Activated T-cell treated with anti-CD3 and anti-CD28 coated beads for 24 hours (primary cell): ENCODE data around the gene LZTFL1.

Experiments used
- DNase-seq: peaks from one replicate; pipeline ENCODE4 v3.0.0-alpha.2; 2020; ENCODE audit warnings: low read depth

LZTFL1 gene

DNA sequence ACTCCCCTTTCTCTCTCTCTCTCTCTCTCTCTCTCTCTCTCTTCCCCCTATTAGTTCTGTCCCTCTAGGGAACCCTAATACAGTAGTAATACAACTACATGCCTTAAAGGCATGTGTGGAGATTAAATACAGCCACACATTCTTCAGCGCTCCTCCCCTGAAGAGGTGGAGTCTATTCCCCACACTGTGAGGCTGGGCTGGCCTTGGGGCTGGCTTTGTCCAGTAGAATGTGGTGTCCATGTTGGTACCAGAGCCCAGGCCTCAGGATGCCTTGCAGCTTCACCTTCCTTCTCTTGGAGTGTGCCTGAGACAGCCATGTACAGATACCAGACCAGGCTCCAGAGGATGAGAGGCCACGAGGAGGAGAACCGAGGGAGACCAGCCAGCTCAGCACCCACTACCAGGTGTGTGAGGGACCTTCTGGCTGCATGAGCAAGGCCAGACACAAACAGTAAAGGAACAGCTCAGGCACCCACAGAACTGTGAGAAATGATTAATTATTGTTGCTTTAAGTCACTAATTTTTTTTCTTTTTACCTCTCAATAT is 56.2 kb downstream of the LZTFL1 start:
- no peak for DNase-seq

DNA sequence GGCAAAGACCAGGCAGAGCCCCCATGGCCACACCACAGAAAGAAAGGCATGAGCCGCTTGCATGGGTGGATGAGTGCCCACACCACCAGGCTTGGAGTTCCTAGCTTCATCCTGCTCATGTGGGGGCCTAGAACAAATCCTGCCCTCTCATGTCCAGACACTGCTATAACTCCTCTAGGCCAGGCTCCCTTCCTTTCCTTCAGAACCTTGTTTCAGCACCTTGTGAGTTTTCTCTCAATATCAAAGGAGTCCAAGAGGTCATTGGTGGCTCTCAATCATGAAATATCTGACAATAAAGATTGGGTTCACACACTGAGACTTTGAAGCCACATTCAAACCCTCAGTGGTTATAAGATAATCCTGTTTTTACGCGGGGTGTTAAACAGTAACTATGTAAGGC is 58.3 kb downstream of the LZTFL1 start:
- DNase-seq, result no peak

DNA sequence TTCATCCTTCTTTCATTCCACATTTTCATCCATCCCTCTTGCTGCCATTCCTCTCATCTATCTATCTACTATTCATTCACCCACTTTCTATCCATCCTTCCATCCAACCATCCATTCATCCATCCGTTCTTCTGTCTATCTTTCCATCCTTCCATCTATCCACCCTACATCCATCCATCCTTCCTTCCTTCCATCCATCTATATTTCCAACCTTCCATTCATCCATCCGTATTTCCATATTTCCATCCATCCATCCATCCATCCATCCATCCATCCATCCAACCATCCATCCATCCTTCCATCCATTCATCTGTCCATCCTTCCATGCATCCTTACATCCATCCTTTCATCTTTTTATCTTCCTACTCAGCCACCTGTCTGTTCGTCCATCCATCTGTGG is 59.5 kb downstream of the LZTFL1 start:
- DNase-seq, result no peak

DNA sequence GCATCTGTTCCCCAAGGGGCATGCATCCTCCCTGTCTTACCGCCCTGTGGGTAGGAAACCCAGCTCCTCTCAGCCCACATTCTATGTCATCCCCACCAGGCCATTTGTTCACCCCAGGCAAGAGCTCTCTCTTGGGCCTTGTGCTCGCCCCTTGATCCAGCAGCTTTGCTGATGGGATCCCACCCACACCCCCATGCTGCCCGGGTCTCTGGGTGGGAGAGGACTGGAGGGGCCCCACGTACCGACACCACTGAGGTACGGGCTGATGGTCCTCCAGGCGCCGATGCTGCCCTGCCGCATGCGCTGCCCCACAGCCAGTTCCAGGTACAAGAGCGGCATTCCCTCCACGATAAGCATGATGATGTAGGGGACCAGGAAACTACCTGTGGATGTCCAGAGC is 60.1 kb downstream of the LZTFL1 start:
- no peak for DNase-seq

DNA sequence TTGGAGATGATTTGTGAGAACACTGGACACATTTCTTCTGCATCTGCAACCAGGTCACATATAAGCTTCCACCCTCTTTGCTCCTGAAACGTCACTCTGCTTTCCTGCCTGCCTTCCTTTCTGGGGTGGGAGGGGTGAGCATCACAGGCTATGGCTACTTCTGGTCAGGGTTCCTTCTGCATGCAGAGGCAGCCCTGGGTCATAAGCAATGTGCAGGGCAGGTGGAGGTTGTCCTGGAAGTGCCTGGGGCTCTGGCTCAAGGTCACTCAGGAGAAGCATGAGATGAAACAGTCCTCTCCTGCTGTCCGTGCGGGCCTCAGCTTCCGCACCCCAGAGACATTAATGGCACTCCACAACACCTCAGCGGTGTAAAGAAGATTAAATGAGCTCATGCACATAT is 60.6 kb downstream of the LZTFL1 start:
- DNase-seq, result no peak

DNA sequence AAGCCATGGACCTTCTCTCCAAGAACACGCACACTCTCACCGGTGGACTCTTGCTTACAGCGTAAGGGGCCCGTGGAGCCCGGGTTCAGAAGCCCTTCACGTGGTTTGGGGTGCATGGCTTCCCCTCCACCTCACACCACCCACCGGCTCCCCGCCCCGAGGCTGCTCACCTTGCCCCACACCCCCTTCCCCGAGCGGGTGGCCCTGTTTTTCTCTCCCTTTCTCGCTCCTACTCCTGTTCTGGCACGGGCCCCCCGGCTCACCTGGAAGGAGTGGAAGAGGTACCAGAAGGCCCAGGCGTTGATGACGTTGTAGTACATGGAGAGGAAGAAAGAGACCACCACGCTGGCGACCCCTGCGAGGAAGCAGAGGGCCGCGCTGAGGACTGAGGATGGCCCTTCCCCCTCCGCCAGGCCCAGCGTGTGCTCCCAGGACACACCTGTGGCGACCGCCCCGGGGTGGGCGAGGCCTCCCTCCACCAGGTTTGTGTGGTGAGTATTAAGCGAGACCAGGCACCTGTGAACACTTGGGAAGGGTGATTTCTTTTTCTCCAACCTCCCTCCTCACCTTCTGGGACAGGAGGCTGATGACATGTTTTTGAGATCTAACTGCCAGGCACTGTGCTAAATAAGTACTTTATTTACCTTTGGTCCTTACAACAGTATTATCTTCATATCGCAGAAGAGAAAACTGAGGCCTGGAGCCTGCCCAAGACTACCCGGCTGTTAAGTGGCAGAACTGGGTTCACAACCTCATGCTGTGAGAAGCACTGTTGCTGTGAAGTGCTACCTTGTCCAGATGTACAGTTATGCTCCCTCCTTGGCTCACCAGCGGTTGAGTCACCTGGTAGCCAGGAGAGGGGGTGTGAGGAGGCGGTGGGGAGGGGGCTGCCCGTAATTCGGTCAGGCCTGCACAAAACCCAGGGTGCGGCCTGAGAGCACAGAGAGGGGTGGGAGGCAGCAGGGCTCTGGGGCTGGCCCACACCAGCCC is 61.9 kb downstream of the LZTFL1 start:
- no peak for DNase-seq

DNA sequence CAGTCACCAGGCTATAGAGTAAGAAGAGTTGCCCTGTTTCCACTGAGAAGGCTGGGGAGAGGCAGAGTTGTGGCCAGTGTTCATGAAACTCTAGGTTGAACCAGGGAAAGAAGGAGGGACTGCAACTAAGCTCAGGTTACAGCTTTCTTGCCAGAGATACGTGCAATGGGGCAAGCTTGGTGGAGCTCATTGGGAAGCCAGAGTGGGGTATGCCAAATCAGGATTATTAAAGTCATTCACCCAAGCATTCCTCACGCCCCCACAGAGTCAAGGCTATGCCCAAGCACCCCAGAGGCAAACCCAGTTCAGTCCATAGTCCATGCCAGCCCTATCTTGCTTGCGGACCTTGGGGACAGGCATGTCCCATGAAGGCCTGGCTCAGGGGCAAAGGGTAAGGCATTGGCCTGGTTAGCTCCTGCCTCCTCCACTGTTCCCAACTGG is 63.1 kb downstream of the LZTFL1 start:
- DNase-seq, result no peak

DNA sequence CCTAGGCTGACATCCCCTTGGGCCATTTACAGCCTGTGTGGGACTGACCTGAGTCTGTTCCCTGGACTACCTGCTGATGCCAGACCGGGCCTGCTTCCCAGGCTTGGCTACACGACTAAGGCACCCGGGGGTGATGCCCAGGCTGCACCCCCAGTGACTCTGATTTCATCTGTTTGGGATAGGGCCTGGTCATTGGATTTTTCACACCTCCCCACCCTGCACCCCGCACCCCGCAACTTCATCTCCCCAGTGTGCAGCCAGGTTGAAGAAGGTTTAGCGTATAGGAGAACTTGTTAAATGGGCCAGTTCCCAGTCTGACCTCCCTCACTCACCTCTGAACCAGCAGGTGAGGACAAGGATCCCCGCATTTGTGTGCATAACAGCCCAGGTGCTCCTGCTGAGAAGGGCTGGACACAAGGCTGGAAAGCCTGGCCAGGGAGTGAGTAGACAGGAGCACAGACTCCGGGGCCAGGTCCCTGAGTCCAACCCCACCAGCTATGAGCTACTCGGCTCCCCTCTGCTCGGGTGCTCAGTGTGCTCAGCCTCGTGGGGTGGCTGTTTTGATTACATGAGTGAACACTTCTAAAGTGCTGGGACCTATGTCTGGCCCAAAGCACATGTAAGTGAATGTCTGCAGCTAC is 64.1 kb downstream of the LZTFL1 start:
- no peak for DNase-seq

DNA sequence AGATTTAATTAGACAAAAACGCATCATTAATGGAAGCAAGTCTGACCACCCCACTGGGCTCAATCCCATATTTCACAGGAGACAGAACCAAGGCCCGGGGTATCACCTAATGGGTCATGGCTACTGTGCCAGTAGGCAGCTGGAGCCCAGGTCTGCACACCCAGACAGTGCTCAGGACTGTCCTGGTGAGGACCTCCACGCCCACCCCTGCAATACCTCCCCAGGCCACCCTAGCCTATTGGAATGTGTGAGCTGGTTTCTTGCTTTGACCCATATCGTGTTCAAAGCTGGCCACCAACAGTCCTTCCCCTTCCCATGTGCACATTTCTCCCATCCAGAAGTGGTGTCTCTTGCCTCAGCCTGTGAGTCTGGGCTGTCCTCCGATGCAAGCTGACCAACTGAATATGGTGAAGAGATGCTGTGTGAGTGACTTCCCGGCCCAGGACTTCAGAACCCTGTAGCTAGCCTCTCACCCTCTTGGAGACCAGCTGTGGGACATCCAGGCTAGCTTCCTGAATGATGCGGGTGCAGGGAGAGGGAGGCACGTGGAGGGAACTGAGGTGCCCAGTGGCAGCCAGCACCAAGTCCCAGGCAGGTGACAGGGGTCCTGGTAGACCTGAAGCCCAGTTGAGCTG is 64.7 kb downstream of the LZTFL1 start:
- no peak for DNase-seq

DNA sequence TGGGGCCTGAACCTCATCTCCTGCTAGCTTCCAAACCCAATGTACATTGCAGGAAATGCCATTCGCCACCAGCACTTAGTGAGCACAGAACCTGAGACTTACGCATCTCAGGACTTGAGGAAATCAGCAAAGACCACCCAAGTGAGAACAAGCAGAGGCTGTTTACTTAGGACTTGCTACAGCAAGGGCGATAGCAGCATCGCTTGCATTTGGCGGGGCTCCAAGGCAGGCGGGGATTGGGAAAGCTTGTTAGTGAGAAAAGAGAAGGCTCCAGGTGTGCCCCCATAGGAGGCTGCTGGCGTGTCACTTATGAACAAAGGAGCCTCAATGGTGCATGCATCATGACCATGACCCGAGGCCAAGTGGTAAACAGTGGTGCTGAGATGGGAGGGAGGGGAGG is 65.3 kb downstream of the LZTFL1 start:
- DNase-seq, result no peak

DNA sequence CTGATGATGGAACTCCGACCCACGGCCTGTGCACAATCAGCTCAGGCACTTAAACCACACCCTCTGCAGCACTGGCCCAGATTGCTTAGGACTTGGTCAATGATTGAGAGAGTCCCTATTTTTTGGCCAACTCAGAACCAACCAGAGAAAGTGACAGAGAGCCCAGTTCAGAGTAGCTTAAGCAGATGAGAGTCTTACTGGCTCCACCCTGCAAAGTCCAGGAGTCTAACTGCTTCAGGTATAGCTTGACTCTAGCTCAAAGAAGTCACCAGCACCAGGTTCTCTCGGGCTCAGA is 65.7 kb downstream of the LZTFL1 start:
- DNase-seq, result no peak

DNA sequence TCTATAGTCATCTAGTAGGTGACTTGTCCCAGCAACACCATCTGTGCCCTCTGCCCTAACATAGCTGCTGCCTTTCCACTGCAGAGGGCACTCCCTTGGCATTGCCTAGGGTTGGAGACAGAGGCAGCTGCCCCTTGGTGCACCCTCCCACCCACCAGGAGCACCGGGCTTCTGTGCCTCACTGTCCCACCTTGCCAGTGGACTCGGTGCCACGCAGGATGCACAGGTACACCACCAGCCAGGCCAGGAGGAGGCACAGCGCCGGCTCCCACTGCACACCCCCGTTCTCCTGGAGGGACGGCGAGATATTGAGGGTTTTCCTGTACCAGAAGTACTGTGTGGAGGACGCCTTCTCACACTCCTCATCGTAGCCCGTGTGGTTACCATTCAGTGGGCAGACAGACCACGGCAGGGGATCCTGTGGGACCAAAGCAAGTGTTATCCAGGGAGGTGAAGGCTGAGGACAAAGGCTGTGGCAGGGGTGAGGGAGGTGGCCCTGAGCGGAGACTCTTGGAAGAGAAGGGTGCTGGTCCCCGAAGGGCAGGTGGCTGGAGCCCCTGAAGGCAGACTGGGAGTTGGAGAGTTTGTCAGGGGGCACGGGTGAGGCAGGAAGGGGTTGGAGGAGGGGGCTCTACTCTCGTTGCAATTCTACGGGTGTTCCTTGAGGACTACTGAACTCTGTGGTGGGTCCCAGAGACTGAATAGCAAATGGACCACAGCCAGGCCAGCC is 66.2 kb downstream of the LZTFL1 start:
- DNase-seq, result no peak

DNA sequence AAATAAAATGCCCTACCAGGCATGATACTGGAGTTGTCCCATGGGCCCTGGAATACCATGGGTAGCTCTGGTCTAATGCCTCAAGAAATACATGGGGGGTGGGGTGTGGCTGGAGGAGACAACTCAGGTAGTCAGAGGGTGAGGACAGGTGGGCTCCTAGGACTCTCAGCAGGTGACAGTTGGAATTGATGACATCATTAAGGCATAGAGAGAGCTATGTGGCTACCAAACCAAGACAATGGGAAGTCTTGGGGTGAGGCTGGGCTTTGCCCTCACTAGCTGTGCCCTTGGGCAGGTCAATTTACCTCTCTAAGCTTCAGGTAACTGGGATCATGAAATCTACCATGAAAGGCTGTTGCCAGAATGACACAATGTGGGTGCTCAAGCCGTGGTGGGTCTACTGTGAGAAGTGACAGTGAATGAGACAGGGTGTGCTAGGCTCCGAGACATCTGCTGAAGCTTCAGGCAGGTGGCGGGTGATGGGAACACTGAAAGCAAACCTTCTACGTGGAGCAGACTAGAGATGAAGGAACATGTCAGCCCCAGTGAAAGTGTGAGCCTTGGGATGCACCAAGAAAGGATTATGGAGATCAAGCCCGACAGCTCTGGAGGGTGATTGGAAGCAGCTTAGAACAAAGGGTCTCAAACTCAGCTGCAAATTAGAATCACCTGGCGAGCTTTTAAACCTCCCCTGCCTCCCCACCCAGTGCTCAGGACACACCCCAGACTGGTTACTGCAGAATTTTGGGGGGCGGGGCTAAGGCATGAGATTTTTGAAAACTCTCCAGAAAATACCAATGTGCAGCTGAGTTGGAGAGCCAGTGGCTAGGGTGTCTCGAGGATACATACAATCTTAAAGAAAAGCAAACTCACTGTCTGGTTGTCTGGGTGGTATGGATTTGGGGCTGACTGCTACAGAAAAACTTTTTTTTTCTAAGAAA is 67.1 kb downstream of the LZTFL1 start:
- DNase-seq, result no peak

DNA sequence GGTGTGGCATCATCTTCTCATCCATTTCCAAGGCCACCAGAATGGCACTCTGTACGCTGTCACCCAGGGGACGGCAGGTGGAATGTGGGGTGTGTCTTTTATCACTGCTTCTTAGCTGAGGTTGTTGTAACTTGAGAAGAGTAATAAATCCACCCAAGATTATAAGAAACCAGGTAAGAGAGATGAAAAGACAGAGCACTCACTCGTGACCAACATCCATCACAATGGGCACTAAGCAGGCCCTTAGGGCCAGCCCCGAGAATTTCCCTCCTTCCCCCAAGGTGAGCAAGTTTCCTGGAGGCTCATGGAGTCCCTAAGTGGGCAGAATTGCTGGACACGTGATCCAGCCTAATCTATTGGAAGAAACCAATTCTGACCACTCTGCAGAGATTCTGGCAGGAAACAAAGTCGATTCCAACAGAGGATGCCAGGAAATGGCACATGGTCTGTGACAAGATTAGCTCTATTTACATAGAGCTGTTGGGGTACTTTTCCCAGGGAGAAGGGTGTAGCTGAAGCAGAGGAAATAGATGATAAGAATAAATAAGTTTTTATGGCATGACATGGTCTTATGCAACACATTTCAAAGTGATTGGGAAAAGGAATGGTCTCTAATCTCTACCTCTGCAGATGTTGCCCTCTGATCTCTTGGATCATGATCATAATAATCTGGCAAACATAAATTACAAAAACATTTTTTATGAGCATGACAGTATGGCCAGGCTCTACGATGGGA is 68.0 kb downstream of the LZTFL1 start:
- DNase-seq, result no peak
